ENCODE measurements around the gene EPC2.

The EPC2 gene, protein sequence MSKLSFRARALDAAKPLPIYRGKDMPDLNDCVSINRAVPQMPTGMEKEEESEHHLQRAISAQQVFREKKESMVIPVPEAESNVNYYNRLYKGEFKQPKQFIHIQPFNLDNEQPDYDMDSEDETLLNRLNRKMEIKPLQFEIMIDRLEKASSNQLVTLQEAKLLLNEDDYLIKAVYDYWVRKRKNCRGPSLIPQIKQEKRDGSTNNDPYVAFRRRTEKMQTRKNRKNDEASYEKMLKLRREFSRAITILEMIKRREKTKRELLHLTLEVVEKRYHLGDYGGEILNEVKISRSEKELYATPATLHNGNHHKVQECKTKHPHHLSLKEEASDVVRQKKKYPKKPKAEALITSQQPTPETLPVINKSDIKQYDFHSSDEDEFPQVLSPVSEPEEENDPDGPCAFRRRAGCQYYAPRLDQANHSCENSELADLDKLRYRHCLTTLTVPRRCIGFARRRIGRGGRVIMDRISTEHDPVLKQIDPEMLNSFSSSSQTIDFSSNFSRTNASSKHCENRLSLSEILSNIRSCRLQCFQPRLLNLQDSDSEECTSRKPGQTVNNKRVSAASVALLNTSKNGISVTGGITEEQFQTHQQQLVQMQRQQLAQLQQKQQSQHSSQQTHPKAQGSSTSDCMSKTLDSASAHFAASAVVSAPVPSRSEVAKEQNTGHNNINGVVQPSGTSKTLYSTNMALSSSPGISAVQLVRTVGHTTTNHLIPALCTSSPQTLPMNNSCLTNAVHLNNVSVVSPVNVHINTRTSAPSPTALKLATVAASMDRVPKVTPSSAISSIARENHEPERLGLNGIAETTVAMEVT

DNA sequence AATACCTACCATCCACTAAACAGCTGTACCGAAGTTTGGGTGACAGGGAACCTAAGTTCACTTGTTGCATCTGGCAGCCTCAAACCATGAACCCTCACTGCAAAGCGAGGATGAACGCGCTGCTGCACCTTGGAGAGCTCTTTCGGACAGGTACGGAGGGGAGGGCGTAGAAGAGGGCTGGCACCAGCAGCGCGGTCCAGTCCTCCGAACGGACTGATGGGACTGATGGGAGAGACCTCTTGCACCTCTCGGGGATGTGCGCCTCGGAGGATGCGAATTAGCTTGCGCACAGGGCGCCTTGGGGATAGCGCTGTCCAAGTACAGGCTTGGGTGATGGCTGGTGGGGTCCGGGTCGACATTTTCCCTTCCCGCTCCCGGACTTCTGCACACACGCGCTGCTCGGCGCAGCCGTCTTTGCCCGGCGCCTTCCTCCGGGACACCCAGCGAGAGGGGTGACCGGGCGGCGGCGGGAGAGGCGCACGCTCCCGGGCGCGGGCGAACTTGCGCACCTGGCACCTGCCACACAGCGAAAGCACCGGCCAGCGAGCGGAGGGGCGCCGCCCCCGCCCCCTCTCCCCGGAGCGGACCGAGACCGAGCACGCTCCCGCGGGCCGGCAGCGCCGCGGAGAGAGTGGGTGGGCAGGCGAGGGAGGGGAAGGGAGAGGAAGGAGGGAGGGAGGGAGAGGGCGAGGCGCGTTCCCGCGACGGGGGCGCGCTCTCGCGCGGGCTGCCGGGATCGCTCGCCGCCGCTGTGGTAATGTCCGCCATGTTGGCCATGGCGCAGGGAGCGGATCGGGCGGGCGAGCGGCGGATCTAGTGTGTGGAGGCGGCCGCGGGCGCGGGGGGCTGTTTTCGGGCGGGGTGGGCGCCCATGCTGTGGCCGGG, at the start of gene EPC2:
EPC2 (plus strand) TSS at position 754 of the 885 bp plus-strand sequence. CDS start 267 bp downstream, outside the sequence.
- peak; percentile 85 to 86 for DNase-seq (ENCODE audit: low read depth in 2 of 2)

DNA sequence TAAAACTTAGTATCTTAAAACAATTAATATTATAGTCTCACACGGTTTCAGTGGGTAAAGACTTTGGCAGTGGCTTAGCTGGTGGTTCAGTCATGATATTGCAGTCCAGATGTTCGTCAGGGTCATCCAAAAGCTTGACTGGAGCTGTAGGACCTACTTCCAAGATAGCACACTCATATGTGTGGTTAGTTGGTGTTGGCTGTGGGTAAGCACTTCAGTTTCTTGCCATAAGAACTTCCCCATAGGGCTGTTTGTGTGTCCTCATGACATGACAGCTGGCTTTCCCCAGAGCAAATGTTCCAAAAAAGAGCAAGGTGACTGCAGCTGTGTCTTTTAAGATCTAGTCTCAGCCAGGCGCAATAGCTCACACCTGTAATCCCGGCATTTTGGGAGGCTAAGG, 48.5 kb upstream of the EPC2 start:
- no peak for DNase-seq (ENCODE audit: low read depth in 2 of 2)

DNA sequence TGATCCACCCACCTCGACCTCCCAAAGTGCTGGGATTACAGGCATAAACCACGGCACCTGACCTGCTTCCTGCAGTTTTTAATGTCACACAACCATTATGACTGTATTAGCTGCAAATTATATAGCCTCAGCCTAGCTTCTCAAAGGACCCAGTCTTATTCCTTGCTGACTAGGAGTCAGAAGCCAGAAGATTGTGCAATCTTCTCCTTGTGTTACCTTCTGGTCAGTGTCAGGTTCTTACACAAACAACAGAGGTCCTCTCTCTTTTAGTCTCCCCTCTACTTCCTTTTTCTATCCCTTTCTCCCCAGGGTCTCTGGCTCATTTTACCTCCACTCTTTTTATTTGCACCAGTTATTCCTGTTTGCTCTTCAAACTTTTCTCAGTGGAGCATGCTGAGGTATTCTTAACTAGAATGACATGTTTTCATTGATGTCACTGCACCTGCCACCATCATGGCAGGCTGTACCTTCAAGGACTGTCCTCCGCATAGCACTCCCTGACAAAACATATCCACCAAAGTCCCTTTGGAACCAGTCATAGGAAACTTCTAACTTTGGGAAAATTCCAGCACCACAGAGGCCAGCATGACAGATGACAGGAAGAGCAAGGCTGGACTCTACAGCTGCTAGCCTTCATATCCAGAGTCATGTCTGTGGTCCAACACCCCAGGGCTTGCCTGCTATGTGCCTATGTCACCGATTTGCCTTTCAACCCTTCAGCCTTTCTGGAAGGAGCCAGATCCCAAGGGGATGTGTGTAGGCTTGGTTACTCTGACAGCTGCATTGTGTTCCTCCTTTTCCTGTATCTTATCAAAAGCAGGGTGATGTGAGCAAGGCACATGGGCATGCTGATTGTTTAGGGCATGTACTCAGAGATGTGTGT, 45.2 kb upstream of the EPC2 start:
- DNase-seq (ENCODE audit: low read depth in 2 of 2), result no peak

DNA sequence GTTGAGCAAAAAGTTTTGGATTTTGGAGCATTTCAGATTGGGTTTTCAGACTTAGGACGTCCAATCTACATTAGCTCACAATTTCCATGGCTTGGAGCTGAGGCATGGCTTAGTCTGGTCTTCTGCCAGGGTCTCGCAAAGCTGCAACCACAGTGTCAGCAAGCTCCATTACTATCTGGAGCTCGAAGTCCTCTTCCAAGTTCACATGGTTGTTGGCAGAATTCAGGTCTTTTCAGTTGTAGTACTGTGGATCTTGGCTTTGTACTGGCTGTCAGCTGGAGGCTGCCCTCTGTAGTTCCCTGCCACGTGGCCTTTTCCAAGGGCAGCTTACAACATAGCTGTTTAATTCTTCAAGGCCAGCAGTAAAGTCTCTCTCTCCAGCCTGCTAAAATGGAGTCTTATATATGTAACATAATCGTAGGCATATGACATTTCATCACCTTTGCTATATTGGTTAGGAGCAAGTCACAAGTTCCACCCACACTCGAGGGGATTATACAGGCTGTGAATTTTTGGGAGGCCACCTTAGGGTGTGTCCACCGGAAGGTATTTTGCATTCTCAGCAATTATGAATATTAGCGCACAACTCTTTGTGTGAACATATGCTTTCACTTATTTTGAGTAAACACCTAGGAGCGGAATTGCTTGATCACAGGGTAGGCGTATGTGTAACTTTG, 41.5 kb upstream of the EPC2 start:
- no peak for DNase-seq (ENCODE audit: low read depth in 2 of 2)

DNA sequence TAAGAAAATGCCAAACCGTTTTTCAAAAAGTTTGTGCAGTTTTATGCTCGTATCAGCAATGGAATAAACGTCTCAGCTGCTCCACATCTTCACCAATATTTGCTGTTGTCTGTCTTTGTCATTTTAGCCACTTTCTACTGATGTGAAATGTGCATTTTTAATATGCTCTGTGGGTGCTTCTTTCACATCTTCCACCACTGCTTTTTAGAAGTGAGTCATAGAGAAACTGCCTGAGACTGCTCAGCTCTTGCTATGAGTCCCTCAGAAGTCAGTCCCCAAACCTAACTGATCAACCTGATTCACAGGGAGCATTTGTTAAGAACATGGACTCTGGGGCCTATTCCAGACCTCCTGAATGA, 41.0 kb upstream of the EPC2 start:
- no peak for DNase-seq (ENCODE audit: low read depth in 2 of 2)

DNA sequence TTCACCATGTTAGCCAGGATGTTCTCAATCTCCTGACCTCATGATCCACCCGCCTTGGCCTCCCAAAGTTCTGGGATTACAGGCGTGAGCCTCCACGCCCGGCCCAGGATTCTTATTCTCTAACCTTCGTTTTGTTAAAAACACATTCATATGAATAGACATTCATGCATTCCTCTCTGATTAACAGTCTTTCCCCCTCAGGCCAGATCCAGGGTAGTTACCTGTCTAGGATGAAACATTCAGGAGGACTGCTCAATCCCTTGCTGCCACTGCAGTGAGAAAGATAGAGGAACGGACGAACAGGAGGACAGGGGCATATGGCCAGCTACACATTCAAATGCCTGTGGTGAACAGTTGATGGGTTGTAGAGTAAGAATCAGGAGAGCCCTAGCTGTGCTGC, 39.6 kb upstream of the EPC2 start:
- DNase-seq (ENCODE audit: low read depth in 2 of 2), result no peak

DNA sequence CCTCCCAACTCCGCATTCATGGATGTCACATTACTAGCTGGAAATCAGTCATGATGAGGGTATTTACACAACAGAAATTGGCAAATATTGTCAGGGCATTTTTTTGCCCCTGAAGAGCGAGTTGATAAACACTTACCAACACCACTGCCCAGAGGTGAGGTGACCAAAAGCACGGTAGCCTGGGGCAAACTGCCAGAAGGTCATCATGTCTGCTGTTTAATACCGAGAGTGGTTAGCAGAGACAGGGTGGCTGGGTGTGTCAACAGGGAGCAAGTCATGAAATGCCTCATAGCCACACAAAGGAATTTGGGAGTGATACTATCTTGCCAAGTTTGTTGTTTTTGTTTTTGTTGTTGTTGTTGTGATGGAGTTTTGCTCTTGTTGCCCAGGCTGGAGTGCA, 37.0 kb upstream of the EPC2 start:
- no peak for DNase-seq (ENCODE audit: low read depth in 2 of 2)

DNA sequence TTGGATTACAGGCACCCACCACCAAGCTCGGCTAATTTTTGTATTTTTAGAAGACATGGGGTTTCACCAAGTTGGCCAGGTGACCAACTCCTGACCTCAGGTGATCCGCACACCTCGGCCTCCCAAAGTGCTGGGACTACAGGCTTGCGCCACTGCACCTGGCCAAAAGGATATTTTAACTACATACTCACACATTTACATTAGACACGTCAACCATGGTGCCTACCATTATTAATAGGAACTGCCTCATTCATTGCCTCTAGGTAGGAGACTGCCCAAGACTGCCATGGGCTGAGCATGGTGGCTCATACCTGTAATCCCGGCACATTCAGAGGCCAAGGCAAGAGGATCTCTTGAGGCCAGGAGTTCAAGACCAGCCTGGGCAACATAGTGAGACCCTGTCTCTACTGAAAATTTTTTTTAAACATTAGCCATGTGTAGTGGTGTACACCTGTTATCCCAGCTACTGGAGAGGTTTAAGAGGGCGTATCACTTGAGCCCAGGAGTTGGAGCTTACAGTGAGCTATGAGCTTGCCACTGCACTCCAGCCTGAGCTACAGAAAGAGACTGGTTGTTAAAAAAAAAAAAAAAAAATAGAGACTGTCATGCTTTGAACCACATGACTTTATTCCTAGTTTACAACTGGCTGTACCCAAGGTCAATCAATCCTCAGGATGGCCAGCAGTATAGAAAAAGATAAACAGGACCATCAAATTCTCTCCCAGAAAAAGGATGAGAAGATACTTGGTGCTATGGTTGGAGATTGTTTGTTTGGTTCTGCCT, 31.1 kb upstream of the EPC2 start:
- no peak for DNase-seq (ENCODE audit: low read depth in 2 of 2)

DNA sequence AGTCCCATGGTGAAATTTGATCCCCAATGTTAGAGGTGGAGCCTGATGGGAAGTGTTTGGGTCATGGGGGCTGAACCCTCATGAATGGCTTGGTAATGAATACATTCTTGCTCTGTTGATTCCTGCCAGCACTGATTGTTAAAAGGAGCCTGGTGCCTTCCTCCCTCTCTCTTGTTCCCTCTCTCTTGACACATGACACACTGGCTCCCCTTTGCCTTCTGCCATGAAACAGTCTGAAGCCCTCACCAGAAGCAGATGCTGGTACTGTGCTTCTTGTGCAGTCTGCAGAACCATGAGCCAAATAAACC, 30.6 kb upstream of the EPC2 start:
- no peak for DNase-seq (ENCODE audit: low read depth in 2 of 2)

DNA sequence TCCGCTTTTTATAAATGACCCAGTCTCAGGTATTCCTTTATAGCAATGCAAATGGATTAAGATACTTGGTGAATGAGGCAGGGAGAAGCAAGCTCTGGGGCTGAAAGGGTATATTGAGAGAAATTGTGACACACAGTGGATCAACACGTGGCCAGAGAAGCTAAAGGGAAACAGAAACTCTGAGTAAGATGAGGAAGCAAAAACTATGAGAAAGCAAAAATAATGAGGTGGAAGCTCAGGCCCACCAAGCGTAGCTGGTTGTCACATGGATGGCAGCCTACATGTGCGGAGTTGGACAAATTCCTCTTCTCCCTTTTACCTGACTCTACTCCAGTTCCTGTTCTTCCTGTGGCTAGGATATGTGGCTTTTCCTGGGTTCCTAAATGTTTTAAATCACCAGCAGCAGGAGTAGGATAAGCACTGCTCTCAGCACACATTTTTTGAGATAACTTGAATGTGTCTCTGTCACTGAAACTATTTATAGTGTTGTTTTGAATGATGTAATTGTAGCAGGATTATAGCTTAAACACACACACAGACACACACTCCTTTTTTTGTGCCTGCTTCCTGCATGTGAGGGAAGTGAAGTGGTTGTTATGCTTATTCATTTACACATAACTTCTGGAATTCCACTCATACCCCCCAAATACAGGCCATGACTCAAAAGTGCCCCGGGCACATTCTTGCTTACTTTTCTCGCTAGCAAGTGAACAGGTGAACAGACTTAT, 30.1 kb upstream of the EPC2 start:
- no peak for DNase-seq (ENCODE audit: low read depth in 2 of 2)

DNA sequence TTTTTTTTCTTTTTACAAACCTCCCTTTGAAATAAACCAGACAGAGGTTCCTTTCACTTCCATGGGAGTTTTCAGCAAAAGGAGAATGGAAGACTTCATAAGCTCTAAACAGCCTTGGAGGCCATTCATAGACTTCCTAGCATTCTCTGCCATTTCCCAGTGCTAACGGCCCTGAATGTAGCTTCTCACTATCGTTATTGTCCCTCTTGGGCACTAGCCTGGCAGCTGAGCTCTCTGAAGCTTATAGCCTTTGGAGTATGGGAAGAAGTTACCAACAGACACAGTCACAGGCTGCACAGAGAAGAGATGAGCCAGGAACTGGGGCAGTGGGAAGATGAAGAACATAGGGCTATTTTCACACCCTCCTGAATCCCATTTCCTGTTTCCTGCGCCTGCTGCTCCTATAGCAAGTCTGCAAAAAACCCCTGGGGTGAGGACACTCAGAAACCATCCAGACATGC, 29.1 kb upstream of the EPC2 start:
- DNase-seq (ENCODE audit: low read depth in 2 of 2), result no peak

DNA sequence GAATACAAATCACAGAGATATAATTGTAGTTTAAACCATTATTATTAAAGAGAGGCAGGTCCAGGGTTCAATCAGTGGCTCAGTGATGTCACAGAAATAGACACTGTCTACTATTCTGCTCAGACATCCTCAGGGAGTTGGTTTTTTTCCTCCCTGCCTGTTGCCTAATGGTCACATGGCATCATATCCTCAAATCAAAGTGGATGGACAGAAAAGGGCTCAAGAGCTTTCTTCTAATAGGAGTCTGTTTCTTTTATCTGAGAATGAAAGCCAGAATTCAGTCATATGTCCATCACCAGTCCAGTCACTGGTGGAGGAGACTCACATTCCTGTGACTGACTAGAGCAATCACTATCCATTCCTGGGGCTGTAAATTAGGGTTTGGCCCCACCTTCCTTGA, 27.9 kb upstream of the EPC2 start:
- DNase-seq (ENCODE audit: low read depth in 2 of 2), result no peak

DNA sequence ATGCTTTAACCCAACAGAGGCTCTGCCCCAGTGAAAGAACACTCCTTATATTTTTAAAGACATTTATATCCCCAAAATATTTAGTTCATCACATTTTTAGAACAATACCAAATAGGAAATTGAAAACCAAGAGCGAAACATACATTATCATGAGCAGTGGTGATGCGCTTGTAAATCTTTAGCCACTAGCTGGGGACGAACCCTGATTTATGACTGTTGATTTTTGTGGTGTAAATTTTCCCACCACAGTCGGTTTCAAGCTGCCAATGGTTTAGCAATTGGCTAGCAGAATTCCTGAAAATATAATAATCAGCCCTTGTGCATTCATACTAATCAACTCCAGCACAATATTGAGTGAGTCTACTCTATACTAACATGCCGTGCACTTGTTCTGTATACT, 27.3 kb upstream of the EPC2 start:
- no peak for DNase-seq (ENCODE audit: low read depth in 2 of 2)

DNA sequence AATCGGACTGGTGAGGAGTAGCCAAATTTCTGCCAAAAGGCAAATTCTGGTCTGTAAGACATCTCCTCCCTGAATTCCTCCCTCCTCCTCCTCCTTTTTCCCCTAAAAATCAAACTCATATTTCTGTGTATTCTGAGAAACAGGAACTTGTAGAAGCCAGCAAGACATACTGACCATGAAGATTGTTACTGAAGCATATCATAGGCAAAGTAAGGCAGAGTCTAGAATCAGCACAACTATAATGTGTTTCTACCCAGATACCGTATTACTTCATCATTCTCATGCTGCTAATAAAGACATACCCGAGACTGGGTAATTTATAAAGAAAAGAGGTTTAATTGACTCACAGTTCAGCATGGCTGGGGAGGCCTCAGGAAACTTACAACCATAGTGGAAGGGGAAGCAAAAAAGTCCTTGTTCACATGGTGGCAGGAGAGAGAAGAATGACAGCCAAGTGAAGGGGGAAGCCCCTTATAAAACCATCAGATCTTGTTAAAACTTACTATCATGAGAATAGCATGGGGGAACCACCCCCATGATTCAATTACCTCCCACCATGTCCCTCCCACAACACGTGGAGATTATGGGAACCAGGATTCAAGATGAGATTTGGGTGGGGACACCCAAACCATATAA, 24.9 kb upstream of the EPC2 start:
- no peak for DNase-seq (ENCODE audit: low read depth in 2 of 2)

DNA sequence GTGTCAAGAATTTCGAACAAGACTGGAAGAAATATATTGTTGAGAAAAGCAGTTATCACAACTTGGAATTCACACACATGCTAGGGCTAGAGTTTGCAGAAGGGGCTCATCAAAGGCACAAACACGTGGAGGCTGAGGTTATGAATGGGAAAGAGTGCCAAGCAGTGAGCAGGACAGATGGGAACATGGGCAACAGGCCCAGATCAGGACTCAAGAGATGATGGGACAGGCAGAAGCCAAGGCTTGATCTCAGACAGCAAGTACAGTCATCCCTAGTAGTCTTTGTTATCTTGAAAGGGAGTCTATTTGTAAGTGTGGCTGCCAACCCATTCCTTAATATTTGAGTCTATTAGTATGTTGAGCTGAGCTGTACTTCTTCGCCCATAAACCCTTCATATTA, 22.2 kb upstream of the EPC2 start:
- no peak for DNase-seq (ENCODE audit: low read depth in 2 of 2)

DNA sequence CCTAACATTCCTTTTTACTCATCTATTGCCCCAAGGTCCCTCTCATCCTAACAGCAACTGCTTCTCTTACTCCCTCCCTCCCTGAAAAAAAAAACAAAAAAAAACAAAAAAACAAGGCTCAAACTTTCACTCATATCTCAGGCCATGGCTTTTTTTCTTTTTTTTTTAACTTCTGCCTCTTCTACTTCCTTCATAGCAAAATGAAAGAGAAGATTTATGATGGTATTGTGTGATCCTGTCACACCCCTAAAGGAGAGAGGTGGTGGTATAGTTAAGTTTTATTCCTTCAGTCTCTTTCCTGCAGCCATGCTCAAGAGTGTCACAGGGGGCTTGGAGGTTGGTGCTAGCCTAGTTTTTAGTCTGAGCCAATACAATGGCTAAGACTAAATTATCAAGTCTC, 21.5 kb upstream of the EPC2 start:
- no peak for DNase-seq (ENCODE audit: low read depth in 2 of 2)

DNA sequence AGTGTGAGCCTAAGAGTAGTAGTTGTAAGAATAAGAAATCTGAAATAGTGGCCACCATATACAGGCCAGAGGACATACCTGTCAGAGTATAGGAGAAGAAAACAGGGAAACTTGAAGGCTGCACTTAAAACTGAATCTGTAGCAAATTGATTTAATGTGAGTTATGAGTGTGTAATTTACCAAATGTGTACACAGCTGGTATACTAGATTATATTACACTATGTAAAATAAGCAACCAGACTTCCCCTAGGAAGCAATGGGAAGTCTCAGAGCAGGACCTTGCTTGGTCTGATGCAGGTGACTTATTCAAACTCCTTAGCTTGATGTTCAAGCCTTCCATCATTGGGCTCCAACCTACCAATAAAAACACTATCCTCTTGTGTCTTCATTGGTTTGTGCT, 17.3 kb upstream of the EPC2 start:
- no peak for DNase-seq (ENCODE audit: low read depth in 2 of 2)

DNA sequence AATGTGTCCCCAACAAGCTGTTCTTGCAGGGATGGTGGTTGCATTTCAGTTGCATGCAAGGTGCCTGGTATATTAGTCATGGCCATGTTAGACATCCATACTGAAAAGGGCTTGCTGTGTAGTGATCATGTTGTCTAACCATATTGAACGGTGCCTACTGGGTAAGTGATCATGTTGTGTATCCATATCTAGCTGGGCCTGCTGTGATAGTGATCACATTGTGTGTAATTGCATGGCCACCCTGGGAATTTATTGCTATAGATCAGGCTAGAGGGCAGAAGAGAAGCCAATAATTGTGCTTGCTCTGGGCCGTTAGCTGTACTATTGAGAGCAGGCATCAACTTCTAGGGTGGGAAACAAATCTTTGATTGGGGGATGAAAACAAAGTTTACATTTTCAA, 9.8 kb upstream of the EPC2 start:
- no peak for DNase-seq (ENCODE audit: low read depth in 2 of 2)

DNA sequence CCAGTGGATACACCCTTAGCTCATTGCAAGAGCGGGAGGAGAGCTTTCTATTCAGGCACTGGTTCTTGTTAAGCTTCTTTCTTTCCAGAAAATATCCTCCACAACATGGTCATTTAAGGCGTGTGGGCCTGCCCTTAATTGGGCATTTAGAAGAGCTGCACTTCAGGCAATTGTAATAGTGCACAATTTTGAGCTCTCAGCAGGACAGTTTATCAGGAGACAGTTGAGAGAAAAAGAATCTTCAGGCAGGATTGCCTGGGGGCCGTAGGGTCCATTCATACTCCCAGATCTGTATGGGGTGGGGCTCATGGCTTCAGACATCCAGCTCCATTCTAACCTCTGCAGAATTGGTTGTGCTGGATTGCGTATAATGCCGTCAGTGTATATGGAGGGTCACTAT, 6.0 kb upstream of the EPC2 start:
- no peak for DNase-seq (ENCODE audit: low read depth in 2 of 2)

Data from stimulated activated CD4-positive, alpha-beta T cell treated with anti-CD3 and anti-CD28 coated beads, Interleukin-1b, Interleukin-23, amount 100 ng/mL, for 4 hours (primary cell).